Kidney (tissue), 14 donors: ENCODE measurements around the gene NEMP1. TPM values are rescaled to one million over a fixed set of nuclear protein-coding genes. Genes with fewer than 3 reads are reported as not detected.
"Not testable (repeated sequence)": the region's sequence is repeated elsewhere in the genome, so short reads cannot be mapped to it uniquely, and the experiment has no call there.

Experiments used
- DNase-seq, 5 donors: peaks; one replicate each; pipeline ENCODE4 v3.0.0-alpha.2; 2013 to 2020
- FAIRE-seq: peaks from 2 replicates; lab custom pipeline; 2012; peaks lifted over from hg19 to GRCh38; lab: Jason Lieb, UNC
- H3K27ac ChIP-seq, 2 donors: one replicate each; pipeline ENCODE4 v1.7.0; 2013; ENCODE audit warnings: low read depth in 2 of 2, low read length in 2 of 2, inconsistent platforms in 1 of 2
- H3K27me3 ChIP-seq: one replicate; pipeline ENCODE4 v1.7.1; 2013; ENCODE audit warnings: low read length, inconsistent platforms; ENCODE audit not compliant: control insufficient read depth, insufficient read depth
- H3K36me3 ChIP-seq, 3 donors: one replicate each; pipeline versions ENCODE4 v1.7.0 to v1.7.1; 2013; ENCODE audit warnings: low read length in 3 of 3, control low read depth in 1 of 3, inconsistent platforms in 1 of 3; ENCODE audit not compliant: insufficient read depth in 3 of 3, control insufficient read depth in 2 of 3
- H3K4me1 ChIP-seq, 3 donors: one replicate each; pipeline versions ENCODE4 v1.7.0 to v1.7.1; 2013; ENCODE audit warnings: low read length in 3 of 3, inconsistent platforms in 1 of 3, low read depth in 1 of 3; ENCODE audit not compliant: control insufficient read depth in 2 of 3, insufficient read depth in 2 of 3
- H3K4me3 ChIP-seq, 3 donors: one replicate each; pipeline versions ENCODE4 v1.7.0 to v1.8.1; 2013; ENCODE audit warnings: low read length in 3 of 3, control low read depth in 1 of 3, inconsistent platforms in 1 of 3
- H3K9ac ChIP-seq, 3 donors: one replicate each; pipeline versions ENCODE4 v1.7.0 to v1.7.1; 2013; ENCODE audit warnings: low read length in 3 of 3, control low read depth in 1 of 3, inconsistent platforms in 1 of 3
- H3K9me3 ChIP-seq, 3 donors: one replicate each; pipeline versions ENCODE4 v1.7.0 to v1.7.1; 2013; ENCODE audit warnings: low read length in 3 of 3, control low read depth in 1 of 3, inconsistent platforms in 1 of 3; ENCODE audit not compliant: control insufficient read depth in 2 of 3, insufficient read depth in 1 of 3
- CTCF ChIP-seq: IDR thresholded peaks from 3 replicates; pipeline ENCODE4 v1.5.1; 2012; ENCODE audit warnings: mild to moderate bottlenecking, moderate library complexity, borderline replicate concordance; ENCODE audit not compliant: insufficient read depth; ENCODE audit errors: extremely low read depth
- intact Hi-C: fragments of 100-400 bp; cut with DNase I; formaldehyde crosslinking; loops from one replicate; pipeline ENCODE4 v1.11.1; 2022
- polyA plus RNA-seq: library from polyadenylated mRNA; stranded (reverse); fragments of 350-450 nt; fragmentation: Illumina TruSeq; extraction: RNeasy Lipid Tissue Mini Kit (QIAGEN cat#74804); gene quantifications from one replicate; pipeline ENCODE4 v1.2.3, GENCODE V29; 2014; ENCODE audit warnings: low read depth, low replicate concordance; ENCODE audit not compliant: insufficient read depth
- total RNA-seq: library from RNA; stranded (reverse); fragmentation: NEBNext Ultra II Directional; extraction: Animal tissue kit (Norgen Biotek cat#: 25700); gene quantifications from one replicate; pipeline ENCODE4 v1.2.1, GENCODE V29; 2021
- donor health status: control.
- donor health status: control.
- donor health status: control.
- donor health status: control.
- donor health status: control.
- donor health status: DM: yes; HTN: yes; CAD: no.
- donor health status: Normal renal cell carcinoma (clear cell type).

NEMP1 gene
- total and polyA plus RNA-seq, 2 donors from 2014 or later: 2.1 to 10.3 TPM

GRCh38 chr12:57027011-57027804, 51.4 kb downstream of the NEMP1 start:
- H3K9me3 ChIP-seq: no peaks in the 10 kb centered on the region
- H3K9ac ChIP-seq: no peak overlapping the region
- H3K27ac ChIP-seq: no peak overlapping the region
- H3K27me3 ChIP-seq: no peaks in the 10 kb centered on the region
- no peaks in the 10 kb centered on the region for H3K36me3 ChIP-seq
- FAIRE-seq: no peak
- no peak for DNase-seq
- no peak overlapping the region for H3K4me3 ChIP-seq
- no peak for TF ChIP-seq CTCF
- H3K4me1 ChIP-seq: no peaks in the 10 kb centered on the region
- intact Hi-C loops: no loop called here

DNA sequence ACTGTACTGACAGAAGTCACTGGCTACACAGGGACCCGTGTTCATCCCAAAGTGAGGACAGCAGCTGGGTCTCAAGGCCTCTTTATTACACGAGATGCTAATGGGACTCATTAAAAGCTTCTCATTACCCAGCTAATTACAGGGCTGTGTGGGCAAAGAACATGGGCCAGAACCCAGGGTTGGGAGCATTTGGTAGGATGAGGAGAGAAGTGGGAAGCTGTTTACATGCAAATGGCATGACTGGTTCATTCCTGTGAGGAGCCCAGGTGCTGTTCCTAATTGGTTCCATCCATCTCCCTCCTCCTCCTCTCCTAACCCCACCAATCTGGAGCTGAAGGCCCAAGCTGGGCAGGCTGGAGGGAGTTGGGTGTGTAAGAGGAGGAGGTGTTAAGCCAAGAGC, 53.4 kb downstream of the NEMP1 start:
- no peak for FAIRE-seq
- intact Hi-C loops: no loop called here

DNA sequence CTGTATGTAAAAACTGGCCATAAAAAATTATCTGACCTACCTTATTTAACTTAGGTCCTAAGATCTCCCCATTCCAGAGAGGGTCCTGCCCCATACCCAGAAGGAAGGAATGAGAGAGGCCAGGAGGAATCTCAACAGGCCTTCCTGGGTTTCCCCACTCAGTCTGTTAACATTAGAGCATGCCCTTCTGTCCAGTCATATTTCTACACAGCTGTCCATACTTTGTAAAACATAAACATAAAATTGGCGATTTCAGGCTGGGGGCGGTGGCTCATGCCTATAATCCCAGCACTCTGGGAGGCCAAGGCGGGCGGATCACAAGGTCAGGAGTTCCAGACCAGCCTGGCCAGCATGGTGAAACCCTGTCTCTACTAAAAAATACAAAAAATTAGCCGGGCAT, 56.3 kb downstream of the NEMP1 start:
- H3K4me3 ChIP-seq, H3K36me3 ChIP-seq, FAIRE-seq, intact Hi-C loops, H3K9me3 ChIP-seq, H3K9ac ChIP-seq, H3K27me3 ChIP-seq, DNase-seq, H3K4me1 ChIP-seq, H3K27ac ChIP-seq: not testable (repeated sequence)

More for the DNA sequence above, 53.4 kb downstream of the NEMP1 start:
- Histone ChIP-seq H3K9me3 (no peaks in the 10 kb centered on the region), H3K9ac (no peak overlapping the region), H3K36me3 (no peaks in the 10 kb centered on the region), H3K4me3 (no peak overlapping the region), H3K27ac (no peak overlapping the region), H3K27me3 (no peaks in the 10 kb centered on the region), H3K4me1 (no peaks in the 10 kb centered on the region)
- DNase-seq: no peak
- TF ChIP-seq CTCF: no peak

DNA sequence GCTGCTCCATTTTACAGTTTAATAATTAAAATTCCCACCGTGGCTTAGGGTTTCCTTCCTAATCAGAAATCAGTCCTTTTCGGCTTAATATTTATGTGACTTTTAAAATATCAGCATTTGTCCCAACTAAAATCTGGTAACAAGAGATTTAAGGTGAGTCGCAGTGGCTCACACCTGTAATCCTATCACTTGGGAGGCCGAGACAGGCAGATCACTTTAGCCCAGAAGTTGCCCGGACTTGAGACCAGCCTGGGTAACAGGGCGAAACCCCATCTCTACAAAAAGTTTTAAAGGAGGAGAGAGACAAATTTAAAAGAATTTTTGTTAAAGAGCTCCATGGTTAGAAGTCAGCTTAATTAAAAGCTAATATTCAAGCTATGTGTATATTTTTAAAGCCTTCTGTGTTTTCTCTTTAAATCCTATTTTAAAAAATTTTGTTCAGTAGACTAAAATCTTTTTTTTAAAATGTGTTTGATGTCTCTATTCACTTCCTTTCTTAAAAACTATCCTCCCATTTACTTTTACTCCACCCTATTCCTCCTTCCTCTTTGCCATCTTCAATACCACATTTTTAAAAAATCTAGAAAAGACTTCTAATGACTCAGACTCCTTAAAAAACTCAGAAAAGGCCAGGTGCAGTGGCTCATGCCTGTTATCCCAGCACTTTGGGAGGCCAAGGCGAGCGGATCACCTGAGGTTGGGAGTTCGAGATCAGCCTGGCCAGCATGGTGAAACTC, 58.4 kb downstream of the NEMP1 start:
- FAIRE-seq: no peak
- TF ChIP-seq CTCF: no peak

More for the DNA sequence above, 58.4 kb downstream of the NEMP1 start:
- Histone ChIP-seq H3K4me3 (no peak overlapping the region), H3K27me3 (no peaks in the 10 kb centered on the region), H3K9ac (no peak overlapping the region), H3K9me3 (no peaks in the 10 kb centered on the region), H3K36me3 (no peaks in the 10 kb centered on the region), H3K27ac (no peak overlapping the region), H3K4me1 (no peaks in the 10 kb centered on the region)
- DNase-seq: peak in 1 of 5 donors; percentile 18
- intact Hi-C loops: no loop called here
